ENCODE measurements around the gene TXNDC5. TPM values are rescaled to one million over a fixed set of nuclear protein-coding genes. Genes with fewer than 3 reads are reported as not detected.

The TXNDC5 gene
- total and polyA plus RNA-seq, 9 of the 15 experiments (the other 6 are each of a cell fraction or from before 2014, with no cell fraction given), result 33.9 to 156 (median 137) TPM

GRCh38 chr6:7881765-7882500, 28.7 kb downstream of the TXNDC5 start:
- no peaks in the 10 kb centered on the region; the same call in 1 of the 2 replicates for H4K20me1 ChIP-seq (replicated peaks; ENCODE audit: control insufficient read depth, insufficient read depth, low read length)
- H3K9me3 ChIP-seq (replicated peaks; ENCODE audit: control insufficient read depth, insufficient read depth, low read depth, low read length), result no peaks in the 10 kb centered on the region
- no peaks in the 10 kb centered on the region for H3K27me3 ChIP-seq (ENCODE audit: control insufficient read depth in 2 of 2, insufficient read depth in 2 of 2, low read length in 2 of 2)
- no peaks in the 10 kb centered on the region for H3K79me2 ChIP-seq (ENCODE audit: control insufficient read depth, insufficient read depth, low read length)
- H3K36me3 ChIP-seq (ENCODE audit: control insufficient read depth, insufficient read depth, low read length), result peaks cover 64% of the 10 kb centered on the region
- no peak overlapping the region for H3K4me2 ChIP-seq (ENCODE audit: insufficient read depth, low read length)
- intact Hi-C loops (cut with micrococcal nuclease) (no loop called here), in situ Hi-C loops (cut with MboI) (no loop called here)
- ChIA-PET CTCF (ENCODE audit: low intra/inter-chr PET ratio) (no interaction called here), POLR2A (interaction anchor here (1.0 to 1.5 kb wide), 2 partner anchors 10 to 12 kb away, joined by 3 read pairs; no protein-coding TSS in a partner anchor)
- H3K4me1 ChIP-seq (replicated peaks in 1 of 2; ENCODE audit: control insufficient read depth in 2 of 2, insufficient read depth in 2 of 2, low read length in 2 of 2), result no peaks in the 10 kb centered on the region
- H3K27ac ChIP-seq (ENCODE audit: extremely low read depth, low read depth, low read length), result no peak overlapping the region
- no peak overlapping the region for H3K4me3 ChIP-seq
- WGBS (ENCODE audit: insufficient coverage, low coverage, missing lambda C conversion rate), result 83% methylated on average over 8 of the region's 8 CpGs
- no peak for FAIRE-seq
- no peak overlapping the region for H2AFZ ChIP-seq (ENCODE audit: low read depth, low read length)
- DNase-seq (ENCODE audit: extremely low read depth in 1 of 4, low spot score in 3 of 4), result no peak
- H3K9me1 ChIP-seq (ENCODE audit: control insufficient read depth, insufficient read depth, low read length), result peaks cover 3% of the 10 kb centered on the region
- BruUV-seq (replicated peaks), result no TSS peak
- ATAC-seq, result no peak
- H3K9ac ChIP-seq (ENCODE audit: insufficient read depth in 1 of 2, low read depth in 2 of 2, low read length in 2 of 2), result no peak overlapping the region
- no peak for TF ChIP-seq NFE2 (IDR thresholded peaks at IDR 0.05; ENCODE audit: low read depth)
- TF ChIP-seq GTF2F1 (IDR thresholded peaks at IDR 0.05; ENCODE audit: low read depth, low read length), result no peak
- TF ChIP-seq ZMIZ1 (IDR thresholded peaks at IDR 0.05; ENCODE audit: low read depth in 2 of 2, low read length in 2 of 2), result no peak
- TF ChIP-seq ATF1 (CRISPR knock-in tag; IDR thresholded peaks at IDR 0.05), result no peak
- TF ChIP-seq ATF1 (tag; IDR thresholded peaks at IDR 0.05), result no peak
- TF ChIP-seq ETS1 (conservative IDR thresholded peaks at IDR 0.05; ENCODE audit: control insufficient read depth, low read depth, low read length), result no peak
- no peak for TF ChIP-seq STAT5B (CRISPR knock-in tag; IDR thresholded peaks at IDR 0.05)
- TF ChIP-seq ZFX (CRISPR knock-in tag; IDR thresholded peaks at IDR 0.05), result no peak
- TF ChIP-seq MAX (CRISPR knock-in tag; IDR thresholded peaks at IDR 0.05), result no peak
- no peak for TF ChIP-seq ZBTB5 (IDR thresholded peaks at IDR 0.05)
- TF ChIP-seq AFF4 (CRISPR knock-in tag; IDR thresholded peaks at IDR 0.05), result no peak
